ENCODE results near the gene HEPN1. TPM values are rescaled to one million over a fixed set of nuclear protein-coding genes. Genes with fewer than 3 reads are reported as not detected.

The HEPN1 gene
- total RNA-seq, 1 experiment from 2014 or later: not detected

GRCh38 chr11:124941703-124942102, 22.7 kb downstream of the HEPN1 start:
- Histone ChIP-seq H3K9me2 (ENCODE audit: insufficient read depth) (no peaks in the 10 kb centered on the region), H3K27me3 (ENCODE audit: insufficient read depth, low read depth) (peaks cover 17% of the 10 kb centered on the region; the same call in 1 of the 2 replicates), H3K36me3 (ENCODE audit: low read depth) (no peaks in the 10 kb centered on the region), H3K79me2 (ENCODE audit: low read depth) (no peaks in the 10 kb centered on the region), H4K20me1 (ENCODE audit: insufficient read depth) (no peaks in the 10 kb centered on the region), H3K9me3 (ENCODE audit: insufficient read depth, low read depth) (no peaks in the 10 kb centered on the region), H3K27ac (no peak overlapping the region), H3F3A (ENCODE audit: insufficient read depth, low read depth) (no peaks in the 10 kb centered on the region), H3K4me2 (no peak overlapping the region), H2AFZ (no peak overlapping the region), H3K4me3 (no peak overlapping the region), H3K4me1 (replicated peaks; ENCODE audit: insufficient read depth) (0 out of 2 replicates have a peak, but pooled peaks cover under 1% of the 10 kb centered on the region)
- CTCF ChIA-PET: no interaction called here
- no peak for DNase-seq
- TF ChIP-seq CTCF (conservative IDR thresholded peaks at IDR 0.05) (no peak), EZH2 (IDR thresholded peaks at IDR 0.05; ENCODE audit: low read depth) (no peak)
- intact Hi-C loops (cut with micrococcal nuclease; ENCODE audit: unreplicated experiment): no loop called here
- POLR2A ChIA-PET (ENCODE audit: unreplicated experiment): interaction anchor here (0.7 kb wide), 1 partner anchor 12 kb away, joined by 3 read pairs; no protein-coding TSS in a partner anchor
- BruUV-seq (replicated peaks): no TSS peak

DNA sequence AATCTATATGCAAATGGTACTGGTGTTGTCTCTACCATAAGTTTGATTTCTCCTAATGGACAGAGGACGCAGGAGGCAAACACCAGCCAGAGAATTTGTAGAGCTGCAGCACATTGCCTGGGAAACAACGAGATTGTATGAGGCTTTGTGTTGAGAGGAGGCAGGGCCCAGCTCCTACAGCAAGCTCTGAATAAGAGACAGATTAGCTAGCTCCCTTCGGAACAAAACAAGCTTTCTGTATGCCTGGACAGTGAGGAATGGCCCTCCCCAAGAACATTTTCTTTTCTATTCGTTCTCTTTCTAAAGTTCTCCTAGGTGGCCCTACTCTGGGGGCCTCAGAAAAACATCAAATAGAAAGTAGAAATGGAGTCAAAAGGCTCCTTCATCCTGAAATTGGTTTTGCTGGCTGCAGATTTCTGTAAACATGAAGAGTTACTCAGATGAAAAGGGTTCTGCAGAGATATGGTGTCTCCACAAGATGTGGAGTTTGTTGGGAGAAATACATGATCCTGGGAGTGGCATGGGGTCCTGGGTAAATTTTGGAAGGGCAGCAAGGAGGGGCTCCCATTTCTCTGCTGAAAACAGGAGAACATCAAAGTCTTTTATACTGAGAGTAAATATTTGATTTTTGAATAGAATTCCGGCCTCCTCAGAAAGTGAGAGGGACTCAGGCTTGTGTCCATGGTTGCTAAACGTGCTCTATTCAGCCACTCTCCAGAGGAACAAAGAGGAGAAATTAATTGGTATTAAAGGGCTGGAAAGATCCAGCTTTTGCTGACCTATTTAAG, 23.6 kb downstream of the HEPN1 start:
- Histone ChIP-seq H3K4me3 (no peak overlapping the region), H3K4me1 (replicated peaks; ENCODE audit: insufficient read depth) (0 out of 2 replicates have a peak, but pooled peaks cover 4% of the 10 kb centered on the region), H2AFZ (no peak overlapping the region), H3F3A (ENCODE audit: insufficient read depth, low read depth) (no peaks in the 10 kb centered on the region), H3K9me2 (ENCODE audit: insufficient read depth) (no peaks in the 10 kb centered on the region), H3K36me3 (ENCODE audit: low read depth) (no peaks in the 10 kb centered on the region), H3K4me2 (no peak overlapping the region), H4K20me1 (ENCODE audit: insufficient read depth) (no peaks in the 10 kb centered on the region), H3K27ac (no peak overlapping the region), H3K27me3 (ENCODE audit: insufficient read depth, low read depth) (peaks cover 8% of the 10 kb centered on the region; the same call in 1 of the 2 replicates), H3K9me3 (ENCODE audit: insufficient read depth, low read depth) (no peaks in the 10 kb centered on the region), H3K79me2 (ENCODE audit: low read depth) (no peaks in the 10 kb centered on the region)
- ChIA-PET POLR2A (ENCODE audit: unreplicated experiment) (no interaction called here), CTCF (no interaction called here)
- TF ChIP-seq EZH2 (IDR thresholded peaks at IDR 0.05; ENCODE audit: low read depth): no peak
- no peak for TF ChIP-seq CTCF (conservative IDR thresholded peaks at IDR 0.05)
- BruUV-seq (replicated peaks): no TSS peak
- no peak for DNase-seq
- intact Hi-C loops (cut with micrococcal nuclease; ENCODE audit: unreplicated experiment): no loop called here

DNA sequence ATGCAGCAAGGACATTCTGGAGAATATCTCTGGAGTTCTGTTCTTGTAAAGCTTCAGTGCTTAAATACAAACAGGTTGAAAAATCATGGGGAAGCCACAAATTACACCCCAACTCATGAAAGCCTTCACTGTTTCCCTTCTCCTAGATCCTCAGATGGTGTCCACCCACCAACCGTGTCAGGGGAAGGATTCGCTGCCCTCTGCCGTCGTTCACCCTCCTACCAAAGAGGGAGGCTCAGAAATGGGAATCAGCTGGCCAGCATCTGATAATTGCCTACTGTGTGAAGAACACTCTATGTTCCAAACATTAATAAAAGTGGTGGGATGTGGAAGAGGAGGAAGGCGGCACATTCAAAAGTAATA, 24.2 kb downstream of the HEPN1 start:
- Histone ChIP-seq H3K9me3 (ENCODE audit: insufficient read depth, low read depth) (no peaks in the 10 kb centered on the region), H3K27me3 (ENCODE audit: insufficient read depth, low read depth) (peaks cover 6% of the 10 kb centered on the region; the same call in 1 of the 2 replicates), H3F3A (ENCODE audit: insufficient read depth, low read depth) (no peaks in the 10 kb centered on the region), H3K79me2 (ENCODE audit: low read depth) (no peaks in the 10 kb centered on the region), H3K4me3 (no peak overlapping the region), H2AFZ (no peak overlapping the region), H3K4me2 (no peak overlapping the region), H3K4me1 (replicated peaks; ENCODE audit: insufficient read depth) (0 out of 2 replicates have a peak, but pooled peaks cover 4% of the 10 kb centered on the region), H3K36me3 (ENCODE audit: low read depth) (no peaks in the 10 kb centered on the region), H3K27ac (no peak overlapping the region), H4K20me1 (ENCODE audit: insufficient read depth) (no peaks in the 10 kb centered on the region), H3K9me2 (ENCODE audit: insufficient read depth) (no peaks in the 10 kb centered on the region)
- no peak for DNase-seq
- ChIA-PET CTCF (no interaction called here), POLR2A (ENCODE audit: unreplicated experiment) (no interaction called here)
- TF ChIP-seq EZH2 (IDR thresholded peaks at IDR 0.05; ENCODE audit: low read depth): no peak
- no peak for TF ChIP-seq CTCF (conservative IDR thresholded peaks at IDR 0.05)
- no TSS peak for BruUV-seq (replicated peaks)
- intact Hi-C loops (cut with micrococcal nuclease; ENCODE audit: unreplicated experiment): no loop called here
